ENCODE data around the gene RSRP1.

- TF ChIP-seq POLR2A (IDR thresholded peaks at IDR 0.05): no peak
- no peak for TF ChIP-seq CTCF (IDR thresholded peaks at IDR 0.05)
These were observed 642 bp downstream of the RSRP1 start for GRCh38 chr1:25246600-25247023.

Data from adrenal gland (tissue), 5 donors.